Activated CD8-positive, alpha-beta memory T cell treated with anti-CD3 and anti-CD28 coated beads for 4 hours (primary cell): ENCODE data around the gene PAK4.

Source experiments
- DNase-seq, 2 donors: peaks; one replicate each; pipeline ENCODE4 v3.0.0-alpha.2; 2020; ENCODE audit warnings: low read depth in 2 of 2

The PAK4 gene

GRCh38 chr19:39165857-39166256 lies 40.3 kb downstream of the PAK4 start:
- no peak for DNase-seq

GRCh38 chr19:39166571-39167391 lies 41.2 kb downstream of the PAK4 start:
- no peak for DNase-seq

DNA sequence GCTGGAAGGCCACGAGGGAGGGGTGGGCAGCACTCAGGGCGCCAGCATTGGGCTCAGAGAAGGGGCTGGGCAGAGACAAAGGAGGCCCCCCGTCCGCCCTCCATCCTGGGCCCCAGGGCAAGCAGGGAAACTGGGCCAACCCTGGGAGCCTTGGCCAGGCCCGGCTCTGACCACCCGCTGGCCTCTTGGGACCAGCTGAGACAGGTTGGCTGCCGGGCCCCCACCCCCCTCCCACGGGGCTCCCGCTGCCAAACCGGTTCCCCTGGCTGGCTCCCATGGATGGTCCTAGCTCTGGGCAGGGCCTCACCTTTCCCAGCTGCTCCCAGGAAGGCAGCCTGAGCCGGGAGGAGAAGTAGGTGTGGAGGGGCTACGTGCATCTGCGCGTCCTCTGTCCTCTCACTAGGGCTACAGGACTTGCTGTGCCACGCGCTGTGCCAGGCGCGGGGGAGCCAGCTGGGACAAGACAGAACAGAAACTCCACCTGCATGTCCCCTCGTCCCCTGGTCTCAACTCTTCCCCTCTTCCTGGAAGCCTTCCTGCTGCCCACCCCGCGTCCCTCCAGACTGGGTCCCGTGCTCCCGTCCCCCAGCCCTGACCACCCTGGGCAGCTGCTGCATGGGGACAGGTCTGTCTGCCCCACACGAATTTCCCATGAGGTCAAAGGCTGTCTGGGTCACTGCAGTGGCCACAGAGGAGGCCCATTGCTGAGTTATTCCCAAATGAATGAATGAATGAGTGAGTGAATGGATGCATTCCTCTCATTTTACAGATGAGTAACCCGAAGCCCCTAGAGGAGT lies 42.1 kb downstream of the PAK4 start:
- DNase-seq, result no peak

DNA sequence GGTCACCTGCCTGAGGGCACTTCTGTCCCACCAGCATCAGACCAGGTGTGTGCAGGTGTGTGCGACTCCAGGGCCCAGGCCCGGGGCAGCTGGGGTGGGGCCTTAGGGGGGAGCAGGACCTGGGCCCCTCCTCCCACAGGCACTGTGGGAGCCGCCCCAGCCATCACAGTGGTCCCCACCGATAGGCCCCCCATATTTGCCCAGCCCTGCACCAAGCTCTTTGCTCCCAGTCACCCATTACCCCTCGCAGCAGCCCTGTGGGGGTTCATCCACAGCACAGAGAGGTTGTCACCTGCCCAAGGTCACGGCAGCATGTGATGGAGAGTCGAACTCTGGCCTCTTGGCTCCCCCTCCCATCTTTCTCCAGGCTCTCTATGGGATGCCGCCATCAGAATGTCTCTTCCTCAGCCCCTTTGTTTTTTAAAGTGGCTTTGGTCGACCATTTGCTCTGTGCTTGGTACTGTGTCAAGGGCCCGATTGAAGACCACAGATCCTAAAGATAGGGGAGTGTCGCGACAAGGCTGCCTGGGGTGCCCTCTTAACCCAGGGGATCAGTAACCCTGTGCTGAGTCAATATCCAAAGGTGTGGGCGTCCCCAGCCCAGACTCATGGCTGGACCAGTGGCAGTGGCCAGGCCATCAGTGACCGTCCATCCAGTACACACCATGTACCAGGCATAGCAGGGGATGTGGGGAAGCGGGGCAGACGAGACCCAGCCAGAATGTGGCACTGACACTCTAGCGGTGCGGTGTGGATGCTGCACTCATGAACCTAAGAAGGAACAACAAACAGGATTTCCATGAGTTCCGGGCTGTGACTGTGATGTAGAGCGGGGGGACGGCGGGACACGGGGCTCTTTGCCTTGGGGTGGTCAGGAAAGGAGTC lies 42.9 kb downstream of the PAK4 start:
- no peak for DNase-seq

- DNase-seq, result no peak
Observed at GRCh38 chr19:39169143-39169810, 43.7 kb downstream of the PAK4 start.

- DNase-seq, result no peak
Observed at GRCh38 chr19:39170386-39171231, 45.0 kb downstream of the PAK4 start.

- no peak for DNase-seq
Observed at GRCh38 chr19:39171479-39172465, 46.2 kb downstream of the PAK4 start.

- no peak for DNase-seq
Observed at GRCh38 chr19:39172700-39173501, 47.3 kb downstream of the PAK4 start.

GRCh38 chr19:39173502-39173991 lies 48.0 kb downstream of the PAK4 start:
- DNase-seq, result no peak

- no peak for DNase-seq
Observed at GRCh38 chr19:39174142-39174541, 48.6 kb downstream of the PAK4 start.

- no peak for DNase-seq
Observed at GRCh38 chr19:39174558-39175544, 49.3 kb downstream of the PAK4 start.

- DNase-seq, result no peak
Observed at GRCh38 chr19:39175564-39175963, 50.0 kb downstream of the PAK4 start.

- DNase-seq, result no peak
Observed at GRCh38 chr19:39177110-39177699, 51.6 kb downstream of the PAK4 start.

DNA sequence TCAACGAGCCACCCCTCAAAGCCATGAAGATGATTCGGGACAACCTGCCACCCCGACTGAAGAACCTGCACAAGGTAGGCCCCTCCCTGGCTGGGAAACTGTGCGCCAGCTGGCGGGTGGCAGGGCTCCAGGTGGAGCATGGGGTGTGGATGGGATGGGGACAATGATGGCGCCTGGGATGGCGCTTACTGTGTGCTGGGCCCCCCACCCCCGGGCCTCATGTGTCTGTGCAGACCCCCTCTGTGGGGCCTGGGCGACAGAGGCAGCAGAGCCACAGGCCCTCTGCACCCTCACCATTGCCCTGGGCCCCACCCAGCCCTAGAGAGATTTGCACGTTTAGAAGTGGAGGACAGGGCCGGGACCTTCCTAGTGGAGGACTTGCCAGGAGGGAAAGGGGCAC lies 52.1 kb downstream of the PAK4 start:
- no peak for DNase-seq

DNA sequence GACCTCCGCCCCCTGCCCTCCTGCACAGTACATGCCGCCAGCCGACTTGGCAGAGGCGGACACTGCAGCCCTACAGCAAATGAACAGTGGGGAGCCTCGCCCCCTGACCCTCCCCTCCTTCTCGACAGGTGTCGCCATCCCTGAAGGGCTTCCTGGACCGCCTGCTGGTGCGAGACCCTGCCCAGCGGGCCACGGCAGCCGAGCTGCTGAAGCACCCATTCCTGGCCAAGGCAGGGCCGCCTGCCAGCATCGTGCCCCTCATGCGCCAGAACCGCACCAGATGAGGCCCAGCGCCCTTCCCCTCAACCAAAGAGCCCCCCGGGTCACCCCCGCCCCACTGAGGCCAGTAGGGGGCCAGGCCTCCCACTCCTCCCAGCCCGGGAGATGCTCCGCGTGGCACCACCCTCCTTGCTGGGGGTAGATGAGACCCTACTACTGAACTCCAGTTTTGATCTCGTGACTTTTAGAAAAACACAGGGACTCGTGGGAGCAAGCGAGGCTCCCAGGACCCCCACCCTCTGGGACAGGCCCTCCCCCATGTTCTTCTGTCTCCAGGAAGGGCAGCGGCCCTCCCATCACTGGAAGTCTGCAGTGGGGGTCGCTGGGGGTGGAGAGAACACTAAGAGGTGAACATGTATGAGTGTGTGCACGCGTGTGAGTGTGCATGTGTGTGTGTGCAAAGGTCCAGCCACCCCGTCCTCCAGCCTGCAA lies 52.9 kb downstream of the PAK4 start:
- no peak for DNase-seq

GRCh38 chr19:39179754-39180153 lies 54.2 kb downstream of the PAK4 start:
- no peak for DNase-seq
